Measurements from ENCODE around the gene PSMB1.

DNA sequence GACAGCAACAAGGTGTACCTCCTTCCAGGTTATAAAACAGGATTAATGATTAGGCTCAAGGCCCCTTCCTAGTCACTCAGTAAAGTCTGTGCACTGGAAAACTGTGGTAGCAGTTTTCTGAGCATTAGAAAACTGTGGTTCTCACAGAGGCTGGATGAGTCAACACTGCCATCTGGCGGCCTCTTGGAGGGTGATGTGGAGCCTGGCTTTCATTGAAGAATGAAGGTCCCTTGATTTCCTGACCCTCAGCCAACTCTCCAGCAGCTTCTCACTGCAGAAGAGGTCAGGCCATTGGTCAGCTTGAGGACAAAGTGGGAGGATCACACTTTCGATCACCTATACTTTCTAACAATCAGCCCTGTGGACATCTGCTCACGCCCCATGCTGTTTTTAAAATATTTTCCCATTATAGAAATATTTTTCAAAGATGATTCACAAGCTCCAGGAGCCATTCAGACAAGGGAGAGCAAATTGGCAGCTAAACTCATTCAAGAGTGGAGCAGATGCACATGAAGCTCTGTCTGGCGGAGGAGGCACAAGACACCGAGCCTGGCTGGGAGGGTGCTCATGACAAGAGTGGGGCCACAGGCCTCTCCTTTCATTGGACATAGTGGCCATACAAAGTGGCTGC is 23.2 kb downstream of the PSMB1 start:
- TF ChIP-seq, protein P1, sequence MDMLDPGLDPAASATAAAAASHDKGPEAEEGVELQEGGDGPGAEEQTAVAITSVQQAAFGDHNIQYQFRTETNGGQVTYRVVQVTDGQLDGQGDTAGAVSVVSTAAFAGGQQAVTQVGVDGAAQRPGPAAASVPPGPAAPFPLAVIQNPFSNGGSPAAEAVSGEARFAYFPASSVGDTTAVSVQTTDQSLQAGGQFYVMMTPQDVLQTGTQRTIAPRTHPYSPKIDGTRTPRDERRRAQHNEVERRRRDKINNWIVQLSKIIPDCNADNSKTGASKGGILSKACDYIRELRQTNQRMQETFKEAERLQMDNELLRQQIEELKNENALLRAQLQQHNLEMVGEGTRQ (CRISPR knock-in tag; IDR thresholded peaks at IDR 0.05) = no peak
- TF ChIP-seq, protein P2, sequence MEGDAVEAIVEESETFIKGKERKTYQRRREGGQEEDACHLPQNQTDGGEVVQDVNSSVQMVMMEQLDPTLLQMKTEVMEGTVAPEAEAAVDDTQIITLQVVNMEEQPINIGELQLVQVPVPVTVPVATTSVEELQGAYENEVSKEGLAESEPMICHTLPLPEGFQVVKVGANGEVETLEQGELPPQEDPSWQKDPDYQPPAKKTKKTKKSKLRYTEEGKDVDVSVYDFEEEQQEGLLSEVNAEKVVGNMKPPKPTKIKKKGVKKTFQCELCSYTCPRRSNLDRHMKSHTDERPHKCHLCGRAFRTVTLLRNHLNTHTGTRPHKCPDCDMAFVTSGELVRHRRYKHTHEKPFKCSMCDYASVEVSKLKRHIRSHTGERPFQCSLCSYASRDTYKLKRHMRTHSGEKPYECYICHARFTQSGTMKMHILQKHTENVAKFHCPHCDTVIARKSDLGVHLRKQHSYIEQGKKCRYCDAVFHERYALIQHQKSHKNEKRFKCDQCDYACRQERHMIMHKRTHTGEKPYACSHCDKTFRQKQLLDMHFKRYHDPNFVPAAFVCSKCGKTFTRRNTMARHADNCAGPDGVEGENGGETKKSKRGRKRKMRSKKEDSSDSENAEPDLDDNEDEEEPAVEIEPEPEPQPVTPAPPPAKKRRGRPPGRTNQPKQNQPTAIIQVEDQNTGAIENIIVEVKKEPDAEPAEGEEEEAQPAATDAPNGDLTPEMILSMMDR (IDR thresholded peaks at IDR 0.05) = peak; percentile 65
- TF ChIP-seq MYBL2 (CRISPR knock-in tag; IDR thresholded peaks at IDR 0.05) (no peak), FOXJ3 (CRISPR knock-in tag; IDR thresholded peaks at IDR 0.05; ENCODE audit: borderline replicate concordance) (no peak)
- TF ChIP-seq, protein P3, sequence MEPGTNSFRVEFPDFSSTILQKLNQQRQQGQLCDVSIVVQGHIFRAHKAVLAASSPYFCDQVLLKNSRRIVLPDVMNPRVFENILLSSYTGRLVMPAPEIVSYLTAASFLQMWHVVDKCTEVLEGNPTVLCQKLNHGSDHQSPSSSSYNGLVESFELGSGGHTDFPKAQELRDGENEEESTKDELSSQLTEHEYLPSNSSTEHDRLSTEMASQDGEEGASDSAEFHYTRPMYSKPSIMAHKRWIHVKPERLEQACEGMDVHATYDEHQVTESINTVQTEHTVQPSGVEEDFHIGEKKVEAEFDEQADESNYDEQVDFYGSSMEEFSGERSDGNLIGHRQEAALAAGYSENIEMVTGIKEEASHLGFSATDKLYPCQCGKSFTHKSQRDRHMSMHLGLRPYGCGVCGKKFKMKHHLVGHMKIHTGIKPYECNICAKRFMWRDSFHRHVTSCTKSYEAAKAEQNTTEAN (CRISPR knock-in tag; IDR thresholded peaks at IDR 0.05) = no peak
